NCI-H82 (cell line): ENCODE results near the gene CYTH4.
A peak's percentile ranks its signal among the peaks of the same experiment; 100 is the strongest.
"Not testable (repeated sequence)": the region's sequence is repeated elsewhere in the genome, so short reads cannot be mapped to it uniquely, and the experiment has no call there.

Experiments
- DNase-seq: peaks from one replicate; lab custom pipeline; 2025; lab: John Stamatoyannopoulos, UW

The CYTH4 gene

DNA sequence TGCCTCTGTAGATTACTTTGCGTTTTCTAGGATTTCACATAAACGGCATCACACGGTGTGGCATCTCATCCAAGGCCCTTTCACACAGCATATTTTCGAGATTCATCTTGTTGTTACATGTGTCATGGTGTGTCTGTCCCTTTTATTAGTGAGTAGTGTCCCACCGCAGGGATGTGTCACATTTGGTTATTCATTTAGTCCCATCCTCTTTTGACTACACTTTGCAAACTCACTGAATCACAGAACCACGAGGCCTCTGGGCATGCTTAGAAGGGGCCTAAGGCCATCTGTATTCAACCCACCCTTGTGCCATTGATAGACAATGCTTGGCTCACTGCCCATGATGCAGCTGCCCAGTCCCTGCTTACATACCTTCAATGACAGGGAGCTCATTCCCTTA, 34.1 kb upstream of the CYTH4 start:
- no peak for DNase-seq

DNA sequence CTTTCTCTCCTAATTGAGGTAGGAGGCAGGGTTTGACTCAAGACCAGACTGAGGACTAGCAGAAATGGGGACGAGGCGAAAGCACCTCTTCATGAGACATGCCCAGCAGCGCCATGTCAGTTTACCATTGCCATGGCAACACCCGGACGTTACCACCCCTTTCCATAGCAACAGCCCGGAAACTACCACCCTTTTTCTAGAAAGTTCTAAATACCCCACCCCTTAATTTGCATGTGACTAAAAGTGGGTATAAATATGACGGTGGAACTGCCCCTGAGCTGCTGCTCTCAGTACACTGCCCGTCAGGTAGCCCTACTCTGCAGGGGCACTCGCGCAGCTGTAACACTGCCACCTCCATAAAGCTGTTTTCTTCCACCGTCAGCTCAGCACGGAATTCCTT, 32.3 kb upstream of the CYTH4 start:
- no peak for DNase-seq

DNA sequence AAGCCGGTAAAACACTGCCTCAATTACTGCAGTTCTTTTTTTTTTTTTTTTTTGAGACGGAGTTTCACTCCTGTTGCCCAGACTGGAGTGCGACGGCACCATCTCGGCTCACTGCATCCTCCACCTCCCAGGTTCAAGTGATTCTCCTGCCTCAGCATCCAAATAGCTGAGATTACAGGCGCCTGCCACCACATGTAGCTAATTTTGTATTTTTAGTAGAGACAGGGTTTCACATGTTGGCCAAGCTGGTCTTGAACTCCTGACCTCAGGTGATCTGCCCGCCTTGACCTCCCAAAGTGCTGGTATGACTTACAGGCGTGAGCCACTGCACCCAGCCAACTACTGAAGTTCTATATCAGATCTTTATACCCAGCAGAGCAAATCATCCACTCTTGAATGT, 30.5 kb upstream of the CYTH4 start:
- not testable (repeated sequence) for DNase-seq

DNA sequence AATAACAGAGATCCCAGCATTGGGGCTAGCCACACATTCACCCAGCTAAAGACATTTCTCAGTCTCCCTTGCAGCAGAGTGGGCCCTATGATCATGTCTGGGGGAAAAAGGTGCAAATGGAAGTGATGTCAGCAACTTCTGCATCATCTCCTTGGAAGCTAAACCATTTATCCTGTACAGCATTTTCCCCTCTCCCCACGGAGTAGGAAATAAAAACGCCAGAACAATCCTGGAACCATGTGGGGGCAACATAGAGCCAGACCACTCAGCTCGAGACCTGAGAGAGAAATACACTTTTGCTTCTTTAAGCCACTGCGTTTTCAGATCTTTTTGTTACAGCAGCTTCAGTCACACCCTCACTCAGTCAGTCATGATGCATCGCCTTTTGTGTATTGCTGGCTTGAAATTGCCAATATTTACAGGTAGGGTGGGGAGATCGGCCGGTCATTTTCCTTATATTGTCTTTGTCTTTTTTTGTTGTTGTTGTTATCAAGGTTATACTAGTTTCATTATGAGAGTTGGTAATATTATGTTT, 29.1 kb upstream of the CYTH4 start:
- peak; percentile 12 for DNase-seq

DNA sequence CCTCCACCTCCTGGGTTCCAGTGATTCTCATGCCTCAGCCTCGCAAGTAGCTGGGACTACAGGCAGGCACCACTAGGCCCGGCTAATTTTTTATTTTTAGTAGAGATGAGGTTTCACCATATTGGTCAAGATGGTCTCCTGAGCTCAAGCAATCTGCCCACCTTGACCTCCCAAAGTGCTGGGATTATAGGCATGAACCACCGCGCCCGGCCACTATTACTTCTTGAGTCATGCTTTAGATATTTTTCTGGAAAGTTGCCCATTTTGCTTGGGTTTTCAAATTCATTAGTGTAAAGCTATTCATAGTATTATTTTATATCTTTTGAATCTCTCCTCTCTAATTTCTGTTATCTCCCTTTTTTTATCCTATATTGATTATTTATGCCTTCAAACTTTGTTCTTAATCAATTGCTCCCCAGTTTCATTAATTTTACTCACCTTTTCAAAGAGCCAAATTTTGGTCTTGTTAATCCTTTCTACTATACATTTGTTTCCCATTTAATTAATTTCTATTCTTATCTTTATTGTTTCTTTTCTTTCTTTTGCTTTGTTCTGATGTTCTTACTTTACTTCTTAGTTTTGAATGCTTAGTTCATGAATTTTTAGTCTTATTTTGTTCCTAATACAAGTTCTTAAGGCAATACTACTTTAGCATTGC, 28.0 kb upstream of the CYTH4 start:
- DNase-seq = no peak

DNA sequence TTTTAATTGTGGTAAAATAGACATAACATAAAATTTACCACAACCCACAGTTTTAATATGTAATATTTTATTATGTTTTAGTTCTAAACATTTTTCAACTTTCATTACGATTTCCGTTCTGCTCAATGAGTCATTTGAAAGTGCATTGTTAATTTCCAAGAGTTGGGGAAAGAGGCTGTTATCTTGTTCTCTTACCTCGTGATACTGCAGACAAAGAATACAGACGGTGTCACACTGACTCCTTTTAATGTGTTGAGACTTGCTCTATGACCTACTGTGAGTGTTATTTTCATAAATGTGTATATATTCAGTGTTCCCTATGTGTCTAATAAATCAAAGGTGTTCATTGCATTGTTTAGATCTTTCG, 27.5 kb upstream of the CYTH4 start:
- no peak for DNase-seq

DNA sequence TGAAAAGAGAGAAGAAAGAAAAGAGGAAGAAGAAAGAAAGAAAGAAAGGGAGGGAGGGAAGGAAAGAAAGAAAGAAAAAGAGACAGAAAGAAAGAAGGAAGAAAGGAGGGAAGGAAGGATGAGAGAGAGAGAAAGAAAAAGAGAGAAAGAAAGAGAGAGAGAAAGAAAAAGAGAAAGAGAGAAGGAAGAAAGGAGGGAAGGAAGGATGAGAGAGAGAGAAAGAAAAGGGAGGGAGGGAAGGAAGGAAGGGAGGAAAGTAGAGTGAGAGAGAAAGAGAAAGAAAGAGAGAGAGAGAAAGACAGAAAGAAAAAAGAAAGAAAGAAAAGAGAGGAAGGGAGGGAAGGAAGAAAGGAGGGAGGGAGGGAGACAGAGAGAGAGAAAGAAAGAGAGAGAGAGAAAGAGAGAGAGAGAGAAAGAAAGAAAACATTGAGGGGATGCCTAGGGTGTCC, 26.7 kb upstream of the CYTH4 start:
- DNase-seq = no peak

DNA sequence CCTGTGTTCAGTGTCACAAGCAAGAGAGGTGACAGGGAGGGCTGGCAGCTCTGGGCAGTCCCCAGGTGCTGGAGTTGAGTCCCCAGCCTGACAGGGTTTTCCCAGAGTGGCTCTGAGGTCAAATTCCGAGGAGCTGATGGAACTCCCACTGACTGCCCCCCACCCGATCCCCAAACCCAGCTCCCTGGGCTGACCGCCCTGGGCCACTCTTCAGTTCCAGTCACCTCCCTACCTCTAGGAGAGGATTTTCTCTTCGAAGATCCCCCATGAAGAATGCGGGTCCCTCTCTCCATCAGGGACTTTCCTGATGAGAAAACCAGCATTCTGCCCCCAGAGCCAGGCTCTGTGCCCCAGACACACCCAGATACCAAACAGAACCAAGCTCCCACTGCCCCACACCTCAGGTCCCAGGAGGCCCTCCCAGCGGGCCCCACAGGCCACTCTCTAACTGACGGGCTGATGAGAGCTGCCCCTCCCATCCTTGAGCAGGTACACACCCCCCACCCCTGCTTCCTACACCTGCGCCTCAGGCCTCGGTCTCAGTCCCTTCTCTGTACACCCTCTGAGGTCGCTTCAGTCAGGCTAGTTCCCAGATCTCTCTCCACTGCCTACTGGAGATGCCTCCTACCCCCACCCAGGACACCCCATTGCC, 26.1 kb upstream of the CYTH4 start:
- DNase-seq = no peak

DNA sequence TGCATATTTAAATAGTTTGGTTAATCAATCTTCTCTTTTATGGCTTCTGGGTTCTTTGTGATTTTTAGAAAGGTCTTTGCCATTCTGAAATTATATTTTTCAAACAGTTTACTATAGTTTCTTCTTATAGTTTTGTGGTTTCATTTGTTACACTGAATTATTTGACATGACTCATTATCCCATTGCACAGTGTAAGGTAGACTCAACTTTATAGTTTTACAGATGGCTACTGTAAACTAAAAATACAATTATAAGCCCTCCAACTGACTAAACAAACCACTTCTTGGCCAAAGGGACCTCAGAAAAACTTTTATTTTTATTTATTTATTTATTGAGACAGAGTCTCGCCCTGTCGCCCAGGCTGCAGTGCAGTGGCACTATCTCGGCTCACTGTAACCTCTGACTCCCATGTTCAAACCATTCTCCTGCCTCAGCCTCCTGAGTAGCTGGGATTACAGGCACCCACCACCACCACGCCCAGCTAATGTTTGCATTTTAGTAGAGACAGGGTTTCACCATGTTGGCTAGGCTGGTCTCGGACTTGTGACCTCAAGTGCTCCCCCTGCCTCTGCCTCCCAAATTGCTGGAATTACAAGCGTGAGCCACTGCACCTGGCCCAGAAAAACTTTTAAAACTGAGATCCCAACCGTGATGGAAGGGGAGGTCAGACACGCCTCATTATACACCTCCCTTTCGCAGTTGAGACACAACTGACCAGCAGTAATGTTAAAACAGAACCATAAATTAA, 24.1 kb upstream of the CYTH4 start:
- DNase-seq = no peak

DNA sequence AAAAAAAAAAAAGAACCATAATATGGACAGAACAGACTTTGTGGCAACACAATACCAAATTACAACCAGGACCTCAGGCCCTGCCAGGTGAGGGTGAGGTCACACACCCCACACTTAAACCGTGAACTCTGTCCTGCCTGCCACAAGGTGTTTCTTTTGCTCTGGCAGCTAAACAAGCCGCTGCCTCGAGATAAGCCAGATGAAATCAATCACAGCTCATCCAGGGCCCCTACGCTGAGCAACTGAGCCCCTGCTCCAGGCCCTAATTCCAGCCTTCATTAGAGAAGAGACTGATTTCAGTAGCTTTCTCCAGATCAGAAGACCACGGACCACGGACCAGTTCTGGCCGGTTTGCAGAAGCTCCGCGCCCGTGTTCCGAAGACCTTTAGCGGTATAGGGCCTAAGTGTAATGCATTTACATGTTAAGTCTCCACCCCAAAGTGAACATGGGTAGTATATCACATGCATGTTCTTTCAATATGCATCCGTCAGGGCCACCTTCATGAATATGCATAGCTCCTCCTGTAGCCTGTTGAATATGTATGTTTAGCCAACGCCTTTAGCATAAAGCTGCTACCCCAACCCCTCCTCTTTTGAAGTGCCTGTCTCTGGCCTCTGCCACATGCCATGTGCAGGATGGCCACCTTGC, 23.4 kb upstream of the CYTH4 start:
- no peak for DNase-seq

DNA sequence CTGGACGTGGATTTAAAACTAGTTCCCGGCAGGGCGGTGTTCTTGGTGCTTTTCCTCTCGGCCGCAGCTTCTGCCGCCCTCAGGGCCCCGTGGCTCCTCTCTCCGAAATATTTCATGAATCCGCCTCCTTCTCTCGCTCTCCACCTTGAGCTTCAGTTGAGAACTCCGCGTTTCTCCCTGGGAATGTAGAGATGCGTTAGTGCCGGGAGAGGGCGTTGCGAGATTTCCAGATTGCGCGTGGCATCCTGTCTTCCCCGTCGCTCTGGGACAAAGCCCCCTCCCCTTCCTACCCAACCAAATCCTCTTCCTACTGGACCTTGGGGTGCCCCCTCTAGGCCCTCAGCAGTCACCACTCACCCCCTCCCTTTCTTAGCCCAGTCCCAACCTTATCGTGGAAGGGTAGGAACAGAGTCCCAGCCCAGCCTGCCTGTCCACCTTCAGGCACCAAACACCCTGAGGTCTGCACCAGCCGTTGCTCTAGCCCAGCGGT, 22.7 kb upstream of the CYTH4 start:
- peak; percentile 50 for DNase-seq

DNA sequence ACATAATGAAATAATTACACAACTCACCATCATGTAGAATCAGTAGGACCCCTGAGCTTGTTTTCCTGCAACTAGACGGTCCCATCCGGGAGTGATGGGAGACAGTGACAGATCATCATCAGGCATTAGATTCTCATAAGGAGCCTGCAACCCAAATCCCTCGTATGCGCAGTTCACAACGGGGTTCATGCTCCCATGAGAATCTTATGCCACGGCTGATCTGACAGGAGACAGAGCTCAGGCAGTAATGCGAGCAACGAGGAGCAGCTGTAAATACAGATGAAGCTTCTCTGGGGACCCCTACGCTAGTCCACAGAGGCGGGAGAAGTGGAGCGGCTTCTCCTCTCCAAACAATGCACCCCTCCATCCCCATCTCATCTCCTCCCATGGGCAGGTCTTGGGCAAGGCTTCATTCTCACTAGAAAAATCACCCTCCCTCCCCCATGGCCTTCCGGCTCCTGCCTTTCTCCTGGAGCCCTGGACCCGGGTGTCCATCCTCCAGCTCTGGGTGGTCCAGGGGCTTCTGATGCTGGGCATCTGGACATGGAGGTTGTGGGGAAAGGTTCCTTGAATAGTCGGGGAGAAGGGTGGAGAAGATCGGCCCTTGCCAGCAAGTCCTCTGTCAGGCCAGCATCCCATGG, 22.0 kb upstream of the CYTH4 start:
- DNase-seq = no peak

DNA sequence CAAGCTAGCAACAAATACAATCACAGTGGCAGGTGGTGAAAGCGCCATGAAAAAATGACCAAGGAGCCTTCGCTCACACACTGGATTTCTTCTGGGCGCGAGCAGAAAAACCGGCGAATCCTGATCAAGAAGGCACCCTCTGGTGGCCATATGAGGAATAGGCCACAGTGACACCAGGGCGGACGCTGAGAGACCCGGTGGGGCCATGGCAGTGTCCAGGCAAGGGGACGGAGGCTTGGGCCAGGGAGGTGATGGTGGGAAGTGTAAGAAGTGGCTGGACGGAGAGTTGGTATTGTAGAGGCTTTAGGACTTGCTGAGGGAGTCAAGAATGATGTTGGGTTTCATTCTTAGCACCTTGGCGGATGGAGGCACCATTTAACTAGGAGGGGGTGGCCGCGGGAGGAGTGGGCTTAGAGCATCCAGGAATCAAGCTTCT, 21.4 kb upstream of the CYTH4 start:
- DNase-seq = peak; percentile 61

DNA sequence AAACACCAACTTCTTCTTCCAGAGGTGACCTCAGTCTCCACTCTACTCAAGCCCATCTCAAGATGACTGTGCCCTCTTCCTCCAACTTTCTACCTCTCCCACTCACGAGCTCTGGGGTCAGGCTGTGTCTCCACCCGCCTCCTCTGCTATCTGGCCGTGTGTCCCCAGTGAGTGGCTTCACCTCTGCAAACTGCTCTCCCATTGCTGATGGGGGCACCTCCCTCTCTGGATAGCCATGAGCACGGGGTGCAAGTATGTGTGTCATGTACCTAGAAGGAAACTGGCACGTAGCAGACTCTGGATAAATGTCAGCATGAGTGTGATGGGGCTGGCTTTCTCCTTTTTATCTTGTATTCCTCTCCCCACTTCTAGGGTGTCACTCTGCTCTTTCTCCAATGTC, 20.0 kb upstream of the CYTH4 start:
- no peak for DNase-seq

DNA sequence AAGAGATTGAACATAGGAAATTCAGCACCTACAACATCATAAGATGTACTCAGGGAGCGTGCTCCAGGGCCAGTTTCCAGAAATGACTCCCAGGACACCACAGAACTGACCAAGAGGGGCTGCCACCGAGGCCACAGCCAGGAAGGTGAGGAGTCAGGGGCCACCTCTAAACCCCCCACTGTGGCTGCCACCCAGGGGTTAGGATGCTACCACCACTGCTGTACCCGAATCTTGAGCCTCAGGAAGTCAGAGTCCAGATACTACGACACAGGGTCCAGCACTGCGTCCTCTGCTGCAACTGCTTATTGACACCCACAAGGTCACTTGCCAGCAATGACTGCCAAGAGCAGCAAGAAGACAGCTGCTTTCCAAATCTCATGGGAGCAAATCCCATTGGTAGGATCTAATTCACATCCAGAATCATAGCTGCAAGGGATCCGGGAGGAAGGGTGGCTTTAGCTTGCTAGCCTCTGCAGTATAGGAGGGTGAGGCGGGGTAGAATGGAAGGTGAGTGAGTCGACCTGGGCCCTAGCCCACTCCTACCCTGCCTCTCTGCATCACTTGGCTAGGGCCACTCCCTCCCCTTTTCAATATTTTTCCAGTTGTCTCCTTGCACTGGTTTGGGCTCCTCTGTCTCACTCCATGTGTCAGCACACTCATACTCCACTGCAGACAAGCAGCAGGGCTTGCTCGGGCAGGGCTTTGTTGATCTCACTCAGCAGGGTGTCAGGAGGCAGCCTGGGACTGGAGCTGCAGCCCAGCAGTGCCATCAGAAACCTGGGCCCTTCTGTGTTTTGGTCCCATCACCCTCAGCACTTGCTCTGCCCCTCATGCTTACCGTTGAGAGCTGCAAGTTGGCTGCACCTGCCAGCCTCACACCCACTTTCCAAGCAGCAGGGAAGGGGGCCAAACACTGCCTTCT, 18.1 kb upstream of the CYTH4 start:
- DNase-seq = no peak

DNA sequence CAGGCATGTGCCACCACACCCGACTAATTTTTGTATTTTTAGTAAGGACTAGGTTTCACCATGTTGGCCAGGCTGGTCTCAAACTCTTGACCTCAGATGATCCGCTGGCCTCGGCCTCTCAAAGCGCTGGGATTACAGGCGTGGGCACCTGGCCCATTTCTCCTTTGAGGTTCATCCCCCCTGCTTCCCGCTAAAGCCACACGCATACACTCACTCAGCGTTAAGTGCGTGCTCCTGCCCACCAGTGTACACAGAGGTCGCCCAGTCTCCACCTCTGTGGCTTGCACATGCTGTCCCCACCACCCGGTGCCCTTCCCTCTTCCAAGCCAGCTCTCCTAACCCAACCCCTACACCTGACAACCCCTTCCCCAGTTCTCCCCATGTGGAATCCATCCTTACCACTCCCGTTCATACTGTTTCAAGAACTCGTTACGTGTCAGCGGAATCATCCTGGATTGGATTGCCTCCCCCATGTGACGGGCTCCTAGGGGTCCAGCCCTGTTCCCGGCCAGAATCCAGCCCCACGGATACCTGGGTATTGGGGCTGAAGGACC, 15.7 kb upstream of the CYTH4 start:
- DNase-seq = no peak

DNA sequence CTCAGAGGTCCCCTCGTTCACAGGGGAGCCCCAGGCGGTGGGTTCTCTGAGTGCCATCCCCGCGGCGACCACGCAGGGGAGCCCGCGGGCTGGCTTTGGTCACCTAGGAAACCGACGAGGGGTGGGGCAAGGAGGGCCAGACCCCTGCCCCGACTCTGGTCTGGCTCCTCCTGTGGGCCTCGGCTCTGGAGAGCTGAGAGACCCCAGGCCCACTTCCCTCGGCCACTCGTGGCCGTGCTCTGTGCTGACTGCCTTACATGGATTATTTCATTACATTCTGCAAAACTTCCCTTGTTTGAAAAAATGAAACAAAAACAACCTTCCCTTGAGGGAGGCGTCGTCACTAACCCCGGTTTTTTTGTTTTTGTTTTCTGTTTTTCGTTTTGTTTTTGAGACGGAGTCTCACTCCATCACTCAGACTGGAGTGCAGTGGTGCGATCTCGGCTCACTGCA, 15.1 kb upstream of the CYTH4 start:
- peak; percentile 62 for DNase-seq

DNA sequence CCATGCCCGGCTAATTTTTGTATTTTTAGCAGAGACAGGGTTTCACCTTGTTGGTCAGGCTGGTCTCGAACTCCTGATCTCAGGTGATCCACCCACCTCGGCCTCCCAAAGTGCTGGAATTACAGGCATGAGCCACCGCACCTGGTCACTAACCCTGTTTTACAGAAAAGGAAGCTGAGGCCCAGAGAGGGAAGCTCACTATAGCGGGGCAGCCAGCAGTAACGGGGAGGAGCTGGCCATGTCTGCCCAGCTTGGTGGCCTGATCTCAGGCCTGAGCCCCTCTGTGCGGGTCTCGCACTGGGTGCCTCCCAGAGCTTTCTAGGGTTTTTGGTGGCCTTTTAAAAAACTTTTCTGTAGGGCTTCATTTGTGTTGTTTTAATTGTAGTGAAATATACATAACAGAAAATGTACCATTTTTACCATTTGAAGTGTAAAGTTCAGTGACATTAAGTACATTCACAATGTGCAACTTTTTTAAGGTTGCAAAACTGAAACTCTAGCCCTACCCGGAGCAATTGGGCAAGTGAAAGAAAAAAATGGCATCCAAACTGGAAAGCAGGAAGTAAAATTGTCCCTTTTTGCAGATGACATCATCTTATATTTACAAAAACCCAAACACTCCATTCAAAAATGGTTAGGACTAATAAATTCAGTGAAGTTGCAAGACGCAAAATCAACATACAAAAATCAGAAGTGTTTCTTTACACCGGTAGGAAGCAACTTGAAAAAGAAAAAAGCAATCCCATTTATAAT, 14.5 kb upstream of the CYTH4 start:
- no peak for DNase-seq

DNA sequence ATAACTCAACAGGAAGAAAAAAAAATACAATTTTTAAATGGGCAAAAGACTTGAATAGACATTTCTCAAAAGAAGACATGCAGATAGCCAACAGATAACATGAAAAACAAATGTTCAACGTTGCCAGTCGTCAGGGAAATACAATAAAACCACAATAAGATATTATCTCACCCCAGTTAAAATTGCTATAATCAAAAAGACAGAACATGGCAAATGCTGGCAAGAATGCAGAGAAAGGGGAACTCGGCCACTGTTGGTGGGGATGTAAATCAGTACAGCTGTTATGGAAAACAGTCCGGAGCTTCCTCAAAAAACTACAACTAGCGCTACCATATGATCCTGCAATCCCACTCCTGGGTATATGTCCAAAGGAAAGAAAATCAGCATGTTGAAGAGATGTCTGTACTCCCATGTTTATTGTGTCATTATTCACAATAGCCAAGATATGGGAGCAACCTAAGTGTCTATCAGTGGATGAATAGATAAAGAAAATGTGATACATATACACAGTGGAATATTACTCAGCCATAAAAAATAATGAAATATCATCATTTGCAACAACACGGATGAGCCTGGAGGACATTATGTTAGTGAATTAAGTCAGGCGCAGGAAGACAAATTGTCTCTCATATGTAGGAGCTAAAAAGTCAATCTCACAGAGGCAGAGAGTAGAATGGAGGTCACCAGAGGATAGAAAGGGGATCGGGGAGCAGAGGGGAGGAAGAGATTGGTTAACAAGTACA, 12.2 kb upstream of the CYTH4 start:
- DNase-seq = no peak
